ENCODE data around the gene PTPRZ1. TPM values are rescaled to one million over a fixed set of nuclear protein-coding genes. Genes with fewer than 3 reads are reported as not detected.

The PTPRZ1 gene
- total RNA-seq, 1 experiment from 2014 or later: 74.2 TPM

- Histone ChIP-seq H2AK5ac (ENCODE audit: insufficient read length, low read length) (no peak overlapping the region), H3K27me3 (ENCODE audit: insufficient read depth, low read length) (no peaks in the 10 kb centered on the region), H3K56ac (ENCODE audit: insufficient read length, low read depth, low read length) (no peak overlapping the region), H3K79me2 (ENCODE audit: insufficient read depth, low read length) (no peaks in the 10 kb centered on the region), H3K18ac (ENCODE audit: insufficient read length, low read depth, low read length) (no peak overlapping the region), H3K27ac (ENCODE audit: insufficient read length, low read depth, low read length) (no peak overlapping the region), H3K4ac (ENCODE audit: low read depth, low read length) (no peak overlapping the region), H2BK15ac (ENCODE audit: low read depth, low read length) (no peak overlapping the region), H3K14ac (ENCODE audit: insufficient read depth, low read length) (no peak overlapping the region), H4K8ac (replicated peaks; ENCODE audit: insufficient read length, low read depth, low read length) (no peak overlapping the region), H3K9ac (ENCODE audit: extremely low read depth, insufficient read length, low read length) (no peak overlapping the region), H4K5ac (ENCODE audit: insufficient read length, low read depth, low read length) (no peak overlapping the region), H2AFZ (ENCODE audit: low read length) (no peak overlapping the region), H3K23ac (ENCODE audit: insufficient read length, low read depth, low read length) (no peak overlapping the region), H3K79me1 (ENCODE audit: insufficient read depth, low read depth, low read length, poor library complexity, severe bottlenecking) (no peaks in the 10 kb centered on the region), H3K9me3 (ENCODE audit: control insufficient read depth, low read depth, low read length) (no peaks in the 10 kb centered on the region), H3K4me1 (ENCODE audit: insufficient read depth, low read length) (peaks cover 5% of the 10 kb centered on the region; the same call in 1 of the 2 replicates), H2BK12ac (ENCODE audit: insufficient read length, low read depth, low read length) (no peak overlapping the region), H3K4me2 (ENCODE audit: insufficient read depth, insufficient read length, low read length) (no peak overlapping the region), H4K91ac (ENCODE audit: insufficient read length, low read depth, low read length) (no peak overlapping the region), H2BK120ac (ENCODE audit: low read depth, low read length, poor library complexity, severe bottlenecking) (no peak overlapping the region), H3K23me2 (ENCODE audit: insufficient read length, low read depth, low read length, poor library complexity, severe bottlenecking) (no peaks in the 10 kb centered on the region), H2BK20ac (ENCODE audit: low read depth, low read length, poor library complexity, severe bottlenecking) (no peak overlapping the region), H2BK5ac (ENCODE audit: insufficient read length, low read length) (no peak overlapping the region), H3T11ph (ENCODE audit: low read length) (no peak overlapping the region), H4K20me1 (ENCODE audit: control insufficient read depth, insufficient read depth, insufficient read length) (no peaks in the 10 kb centered on the region)
- Mint-ChIP-seq H3K27ac (peak overlapping the region in 1 of 3 experiments; percentile 81; a peak in 1 of 7 replicates), H3K4me3 (no peak overlapping the region), H3K36me3 (ENCODE audit: insufficient read depth in 1 of 3, low read depth in 3 of 3) (no peaks in the 10 kb centered on the region), H3K27me3 (ENCODE audit: low read depth) (no peaks in the 10 kb centered on the region), H3K4me1 (peaks cover 17 to 29% of the 10 kb centered on the region in 2 experiments), H3K9me3 (no peaks in the 10 kb centered on the region)
- TF ChIP-seq CTCF (conservative IDR thresholded peaks at IDR 0.05): no peak
- no peak for DNase-seq
Measured at GRCh38 chr7:121833991-121834390, 39.0 kb upstream of the PTPRZ1 start.
